HG03558 (cell line): ENCODE results near the gene PLK5.

Experiments used
- ATAC-seq: cut with Tn5 transposase; IDR thresholded peaks from one replicate; pipeline ENCODE4 v1.9.1; 2021; ENCODE audit warnings: moderate number of reproducible peaks; ENCODE audit not compliant: unreplicated experiment; ENCODE audit errors: extremely low read depth

The PLK5 gene

GRCh38 chr19:1574354-1575136 lies 50.7 kb downstream of the PLK5 start:
- no peak for ATAC-seq

- ATAC-seq, result no peak
These were observed 51.7 kb downstream of the PLK5 start for GRCh38 chr19:1575323-1576241.

- no peak for ATAC-seq
These were observed 52.6 kb downstream of the PLK5 start for GRCh38 chr19:1576242-1577089.

GRCh38 chr19:1577090-1577928 lies 53.4 kb downstream of the PLK5 start:
- no peak for ATAC-seq

GRCh38 chr19:1577929-1578618 lies 54.2 kb downstream of the PLK5 start:
- ATAC-seq, result no peak

GRCh38 chr19:1579222-1579621 lies 55.3 kb downstream of the PLK5 start:
- no peak for ATAC-seq

DNA sequence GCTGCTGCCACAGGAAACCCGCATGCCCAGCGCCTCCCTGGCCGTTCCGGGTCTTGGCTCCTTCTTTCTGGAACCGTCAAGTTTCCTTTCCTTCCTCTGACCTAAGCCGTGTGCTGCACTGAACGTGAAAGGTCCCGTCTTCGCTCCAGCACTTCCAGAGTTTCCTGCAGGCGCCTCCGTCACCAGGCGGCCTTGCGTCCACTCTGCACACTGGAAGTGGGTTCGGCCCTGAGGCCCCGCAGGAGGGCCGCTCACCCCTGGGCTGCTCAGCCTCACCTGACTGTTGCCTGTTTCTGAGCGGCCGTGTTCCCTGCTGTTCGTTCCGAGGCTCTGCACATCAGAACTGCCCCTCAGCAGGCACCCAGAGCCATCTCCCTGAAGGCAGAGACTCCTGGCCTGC lies 56.5 kb downstream of the PLK5 start:
- no peak for ATAC-seq

DNA sequence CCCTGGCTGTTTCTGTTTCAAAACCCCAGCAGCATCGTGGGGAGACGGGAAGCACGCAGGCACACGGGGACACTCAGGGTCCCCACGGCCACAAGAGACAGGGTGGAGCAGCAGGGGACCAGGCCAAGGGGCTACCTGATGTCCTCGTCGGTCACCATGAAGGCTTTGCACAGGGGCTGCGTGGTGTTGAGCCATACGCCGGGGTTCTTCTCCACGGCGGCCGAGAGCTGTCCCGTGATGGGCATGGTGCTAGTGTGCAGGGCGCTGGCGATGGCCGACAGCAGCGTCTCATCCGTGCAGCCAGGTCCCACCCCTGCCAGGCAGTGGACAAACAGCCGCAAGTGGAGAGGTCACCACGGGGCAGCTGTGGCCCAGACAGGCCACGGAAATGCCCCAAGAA lies 57.1 kb downstream of the PLK5 start:
- ATAC-seq, result no peak

GRCh38 chr19:1582201-1582600 lies 58.3 kb downstream of the PLK5 start:
- no peak for ATAC-seq

DNA sequence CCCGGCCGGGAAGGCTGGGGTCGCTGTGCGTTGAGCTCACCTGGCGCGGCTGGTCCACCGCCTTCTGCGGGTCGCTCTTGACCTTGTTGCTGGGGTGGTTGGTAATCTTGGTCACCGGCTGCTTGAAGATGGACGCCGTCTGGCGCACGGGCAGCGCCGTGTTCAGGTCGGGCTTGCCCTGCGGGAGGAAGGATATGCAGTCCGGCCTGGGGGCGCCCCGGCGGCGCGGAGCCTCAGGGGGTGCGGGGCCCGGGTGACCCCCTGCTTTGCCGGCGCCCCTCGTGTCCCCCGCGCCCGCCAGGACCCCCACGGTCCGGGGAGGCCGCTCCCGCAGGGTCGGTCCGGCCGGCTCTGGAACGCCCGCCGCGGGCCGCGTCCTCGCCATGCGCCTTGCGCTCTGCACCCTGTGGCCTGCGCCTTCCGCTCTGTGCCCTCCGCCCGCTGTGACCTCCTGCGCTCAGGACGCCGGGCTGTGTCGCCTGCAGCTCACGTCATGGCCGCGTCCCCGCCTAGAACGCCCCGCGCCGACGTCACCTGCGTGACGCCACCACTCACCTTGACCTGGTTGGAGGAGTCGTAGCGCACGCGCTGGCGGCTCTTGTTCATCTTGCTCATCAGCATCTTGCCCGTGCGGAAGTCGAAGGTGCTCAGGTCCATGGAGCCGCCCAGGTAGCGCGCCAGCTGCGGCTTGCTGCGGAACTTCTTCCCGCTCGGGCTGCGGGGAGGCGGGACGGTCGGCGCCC lies 60.8 kb downstream of the PLK5 start:
- ATAC-seq, result no peak

DNA sequence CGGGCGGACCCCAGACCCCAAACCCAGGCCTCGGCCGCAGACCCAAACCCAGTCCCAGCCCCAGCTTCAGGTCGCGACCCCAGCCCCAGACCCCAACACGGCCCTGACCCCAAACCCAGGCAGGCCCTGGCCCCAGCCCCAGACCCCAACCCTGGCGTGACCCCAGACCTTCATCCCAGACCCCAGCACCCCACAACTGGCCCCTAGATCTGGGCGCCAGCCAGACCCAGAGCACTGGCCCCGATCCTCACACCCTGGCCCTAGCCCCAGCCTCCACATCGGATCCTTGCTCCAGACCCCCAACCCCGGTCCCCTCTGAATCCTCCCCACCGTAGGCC lies 61.3 kb downstream of the PLK5 start:
- no peak for ATAC-seq
